HepG2 (cell line): ENCODE data around the gene DHX36. TPM values are rescaled to one million over a fixed set of nuclear protein-coding genes. Genes with fewer than 3 reads are reported as not detected.

ENCODE experiments used
- ISX ChIP-seq: sonication (generic); formaldehyde crosslinking; conservative IDR thresholded peaks from 2 replicates; pipeline ENCODE4 v1.5.0; 2020; ENCODE audit warnings: missing genetic modification reagents
- NCOA5 ChIP-seq: sonication (generic); formaldehyde crosslinking; IDR thresholded peaks from 2 replicates; pipeline ENCODE4 v1.4.0; 2020; ENCODE audit warnings: missing genetic modification reagents
- ONECUT2 ChIP-seq: sonication (generic); formaldehyde crosslinking; IDR thresholded peaks from 2 replicates; pipeline ENCODE4 v1.4.0; 2020; ENCODE audit warnings: missing genetic modification reagents
- POLR2G ChIP-seq: fragments of 200-400 bp; formaldehyde crosslinking; IDR thresholded peaks from 2 replicates; pipeline ENCODE4 v1.6.1; 2018; ENCODE audit warnings: mild to moderate bottlenecking, low read depth, low read length, moderate library complexity
- SOX6 ChIP-seq, 2 experiments: fragments of 450-650 bp in 1 of 2; sonication (generic) in 1 of 2; formaldehyde crosslinking in 1 of 2; IDR thresholded peaks; 2 replicates each; pipeline versions ENCODE4 v1.4.0 to v1.6.1; 2017 to 2020; ENCODE audit warnings: antibody characterized with exemption in 1 of 2, mild to moderate bottlenecking in 1 of 2, missing genetic modification reagents in 1 of 2
- SP1 ChIP-seq, 2 experiments: fragments of 450-650 bp in 1 of 2; sonication (generic) in 1 of 2; formaldehyde crosslinking in 1 of 2; IDR thresholded peaks; 2 replicates each; pipeline versions ENCODE4 v1.4.0 to v1.6.1; 2016 to 2020; ENCODE audit warnings: missing genetic modification reagents in 1 of 2
- TFAP4 ChIP-seq: sonication (generic); IDR thresholded peaks from 2 replicates; pipeline ENCODE4 v1.6.1; 2016; ENCODE audit warnings: low read depth, borderline replicate concordance
- THAP11 ChIP-seq: IDR thresholded peaks from 2 replicates; pipeline ENCODE4 v1.6.1; 2016; ENCODE audit warnings: missing biosample characterization, missing genetic modification reagents
- YEATS2 ChIP-seq: sonication (generic); formaldehyde crosslinking; IDR thresholded peaks from 2 replicates; pipeline ENCODE4 v1.4.0; 2020; ENCODE audit warnings: missing genetic modification reagents, borderline replicate concordance
- ZBTB7B ChIP-seq: sonication (generic); formaldehyde crosslinking; IDR thresholded peaks from 2 replicates; pipeline ENCODE4 v1.4.0; 2020; ENCODE audit warnings: missing genetic modification reagents
- ZHX1 ChIP-seq: sonication (generic); formaldehyde crosslinking; IDR thresholded peaks from 2 replicates; pipeline ENCODE4 v1.8.1; 2022; ENCODE audit warnings: low read depth, mild to moderate bottlenecking, missing genetic modification reagents
- ZNF510 ChIP-seq: sonication (generic); formaldehyde crosslinking; IDR thresholded peaks from 2 replicates; pipeline ENCODE4 v1.4.0; 2020; ENCODE audit warnings: low read depth, mild to moderate bottlenecking, missing genetic modification reagents
- ZNF543 ChIP-seq: sonication (generic); formaldehyde crosslinking; IDR thresholded peaks from 2 replicates; pipeline ENCODE4 v1.4.0; 2020; ENCODE audit warnings: mild to moderate bottlenecking, missing genetic modification reagents
- ZNF576 ChIP-seq: sonication (generic); formaldehyde crosslinking; IDR thresholded peaks from 2 replicates; pipeline ENCODE4 v1.4.0; 2020; ENCODE audit warnings: mild to moderate bottlenecking, missing genetic modification reagents
- ZNF703 ChIP-seq: sonication (generic); formaldehyde crosslinking; IDR thresholded peaks from 2 replicates; pipeline ENCODE4 v1.5.1; 2020; ENCODE audit warnings: missing genetic modification reagents, mild to moderate bottlenecking, moderate library complexity, borderline replicate concordance
- polyA plus RNA-seq, 8 experiments: library from polyadenylated mRNA; depleted of rRNA in 3 of 8; stranded (reverse) in 7 of 8; unstranded in 1 of 8; fragments of >200 nt; fragmentation: Illumina TruSeq in 4 of 8; extraction: Trizol in 4 of 8; gene quantifications; 2 replicates each; pipeline versions ENCODE4 v1.2.1 to v1.2.3, GENCODE V29; 2011 to 2016; ENCODE audit warnings: low read depth in 4 of 8, missing spikeins in 1 of 8, mixed read lengths in 1 of 8; ENCODE audit not compliant: insufficient read depth in 1 of 8
- total RNA-seq, 5 experiments: library from RNA; depleted of rRNA; stranded (reverse); fragments of >200 nt; fragmentation: Illumina TruSeq; extraction: Trizol; gene quantifications; 2 replicates each; pipeline ENCODE4 v1.2.3, GENCODE V29; 2016; ENCODE audit warnings: low read depth in 1 of 5
- TF ChIP-seq, protein P1 (sequence below): sonication (generic); formaldehyde crosslinking; IDR thresholded peaks from 2 replicates; pipeline ENCODE4 v1.5.0; 2020; ENCODE audit warnings: mild to moderate bottlenecking, missing genetic modification reagents, borderline replicate concordance
- TF ChIP-seq, protein P2 (sequence below): sonication (generic); formaldehyde crosslinking; IDR thresholded peaks from 2 replicates; pipeline ENCODE4 v1.9.0; 2021; ENCODE audit warnings: missing genetic modification reagents, mild to moderate bottlenecking, borderline replicate concordance
- TF ChIP-seq, protein P3 (sequence below): sonication (generic); formaldehyde crosslinking; IDR thresholded peaks from 2 replicates; pipeline ENCODE4 v1.9.0; 2021; ENCODE audit warnings: missing genetic modification reagents, borderline replicate concordance

Gene DHX36
- total and polyA plus RNA-seq, 2 of the 13 experiments (the other 11 are each of a cell fraction or from before 2014, with no cell fraction given) = 30.3 to 44.2 TPM

- TF ChIP-seq POLR2G (peak; percentile 92), ZNF543 (CRISPR knock-in tag) (0 out of 2 replicates have a peak, but pooled peaks have one; percentile 51), THAP11 (CRISPR knock-in tag) (peak; percentile 89), ZNF576 (no peak), ISX (CRISPR knock-in tag) (no peak), NCOA5 (no peak), ZNF703 (CRISPR knock-in tag) (no peak), ONECUT2 (CRISPR knock-in tag) (no peak), SP1 (IDR thresholded peaks at IDR 0.05) (no peak), SP1 (CRISPR knock-in tag; IDR thresholded peaks at IDR 0.05) (peak; percentile 94), ZNF510 (CRISPR knock-in tag) (0 out of 2 replicates have a peak, but pooled peaks have one; percentile 65), TFAP4 (peak; percentile 30; the same call in 1 of the 2 replicates), ZBTB7B (CRISPR knock-in tag) (peak; percentile 100), YEATS2 (peak; percentile 81; the same call in 1 of the 2 replicates), SOX6 (IDR thresholded peaks at IDR 0.05) (no peak), SOX6 (CRISPR knock-in tag; IDR thresholded peaks at IDR 0.05) (peak; percentile 54; the same call in 1 of the 2 replicates), ZHX1 (CRISPR knock-in tag) (peak; percentile 100)
- TF ChIP-seq, protein P1, sequence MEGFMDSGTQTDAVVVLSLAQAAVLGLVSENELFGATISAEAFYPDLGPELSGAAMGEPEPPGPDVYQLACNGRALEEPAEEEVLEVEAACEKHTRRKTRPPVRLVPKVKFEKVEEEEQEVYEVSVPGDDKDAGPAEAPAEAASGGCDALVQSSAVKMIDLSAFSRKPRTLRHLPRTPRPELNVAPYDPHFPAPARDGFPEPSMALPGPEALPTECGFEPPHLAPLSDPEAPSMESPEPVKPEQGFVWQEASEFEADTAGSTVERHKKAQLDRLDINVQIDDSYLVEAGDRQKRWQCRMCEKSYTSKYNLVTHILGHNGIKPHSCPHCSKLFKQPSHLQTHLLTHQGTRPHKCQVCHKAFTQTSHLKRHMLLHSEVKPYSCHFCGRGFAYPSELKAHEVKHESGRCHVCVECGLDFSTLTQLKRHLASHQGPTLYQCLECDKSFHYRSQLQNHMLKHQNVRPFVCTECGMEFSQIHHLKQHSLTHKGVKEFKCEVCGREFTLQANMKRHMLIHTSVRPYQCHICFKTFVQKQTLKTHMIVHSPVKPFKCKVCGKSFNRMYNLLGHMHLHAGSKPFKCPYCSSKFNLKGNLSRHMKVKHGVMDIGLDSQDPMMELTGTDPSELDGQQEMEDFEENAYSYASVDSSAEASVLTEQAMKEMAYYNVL (CRISPR knock-in tag) = 0 out of 2 replicates have a peak, but pooled peaks have one; percentile 25
- TF ChIP-seq, protein P2, sequence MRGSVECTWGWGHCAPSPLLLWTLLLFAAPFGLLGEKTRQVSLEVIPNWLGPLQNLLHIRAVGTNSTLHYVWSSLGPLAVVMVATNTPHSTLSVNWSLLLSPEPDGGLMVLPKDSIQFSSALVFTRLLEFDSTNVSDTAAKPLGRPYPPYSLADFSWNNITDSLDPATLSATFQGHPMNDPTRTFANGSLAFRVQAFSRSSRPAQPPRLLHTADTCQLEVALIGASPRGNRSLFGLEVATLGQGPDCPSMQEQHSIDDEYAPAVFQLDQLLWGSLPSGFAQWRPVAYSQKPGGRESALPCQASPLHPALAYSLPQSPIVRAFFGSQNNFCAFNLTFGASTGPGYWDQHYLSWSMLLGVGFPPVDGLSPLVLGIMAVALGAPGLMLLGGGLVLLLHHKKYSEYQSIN (CRISPR knock-in tag) = no peak
- TF ChIP-seq, protein P3, sequence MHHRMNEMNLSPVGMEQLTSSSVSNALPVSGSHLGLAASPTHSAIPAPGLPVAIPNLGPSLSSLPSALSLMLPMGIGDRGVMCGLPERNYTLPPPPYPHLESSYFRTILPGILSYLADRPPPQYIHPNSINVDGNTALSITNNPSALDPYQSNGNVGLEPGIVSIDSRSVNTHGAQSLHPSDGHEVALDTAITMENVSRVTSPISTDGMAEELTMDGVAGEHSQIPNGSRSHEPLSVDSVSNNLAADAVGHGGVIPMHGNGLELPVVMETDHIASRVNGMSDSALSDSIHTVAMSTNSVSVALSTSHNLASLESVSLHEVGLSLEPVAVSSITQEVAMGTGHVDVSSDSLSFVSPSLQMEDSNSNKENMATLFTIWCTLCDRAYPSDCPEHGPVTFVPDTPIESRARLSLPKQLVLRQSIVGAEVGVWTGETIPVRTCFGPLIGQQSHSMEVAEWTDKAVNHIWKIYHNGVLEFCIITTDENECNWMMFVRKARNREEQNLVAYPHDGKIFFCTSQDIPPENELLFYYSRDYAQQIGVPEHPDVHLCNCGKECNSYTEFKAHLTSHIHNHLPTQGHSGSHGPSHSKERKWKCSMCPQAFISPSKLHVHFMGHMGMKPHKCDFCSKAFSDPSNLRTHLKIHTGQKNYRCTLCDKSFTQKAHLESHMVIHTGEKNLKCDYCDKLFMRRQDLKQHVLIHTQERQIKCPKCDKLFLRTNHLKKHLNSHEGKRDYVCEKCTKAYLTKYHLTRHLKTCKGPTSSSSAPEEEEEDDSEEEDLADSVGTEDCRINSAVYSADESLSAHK (CRISPR knock-in tag) = no peak
These were observed at the start of gene DHX36 (continued) for GRCh38 chr3:154323891-154324738.
